Activated CD8-positive, alpha-beta T cell treated with anti-CD3 and anti-CD28 coated beads, Interleukin-2, amount 10 ng/mL, durations not matched to agents 7 days and 5 days (primary cell): Measurements from ENCODE around the gene ZNF583. TPM values are rescaled to one million over a fixed set of nuclear protein-coding genes. Genes with fewer than 3 reads are reported as not detected.

Source experiments
- total RNA-seq, 2 experiments: library from RNA; stranded (reverse); gene quantifications; one replicate each; pipeline ENCODE4 v1.2.3, GENCODE V29; 2021

ZNF583 gene
- total RNA-seq, 2 experiments from 2014 or later: 4.3 to 4.6 TPM

Other genes starting within 250 kb of the ZNF583 start
- not detected for gene GALP, start 228.3 kb upstream of the ZNF583 start, total RNA-seq
- not detected for gene ZSCAN5B, start 206.5 kb upstream of the ZNF583 start, total RNA-seq
- gene ZSCAN5C, start 202.1 kb upstream of the ZNF583 start, total RNA-seq: not detected
- 1 to 10 TPM; 2.3 to 2.9 TPM for gene EDDM13, start 131.6 kb upstream of the ZNF583 start, total RNA-seq
- 10 to 100 TPM in 1 of 2 experiments, 1 to 10 TPM in 1; 8.2 to 12.1 TPM for gene ZSCAN5A, start 89.5 kb upstream of the ZNF583 start, total RNA-seq
- gene ZNF582, start 10.8 kb upstream of the ZNF583 start, total RNA-seq: 1 to 10 TPM; 2.8 to 3.3 TPM
- gene ZNF667, start 73.0 kb downstream of the ZNF583 start, total RNA-seq: 1 to 10 TPM in 1 of 2 experiments, under 1 TPM in 1; 0.71 to 1.1 TPM
- 1 to 10 TPM in 1 of 2 experiments, under 1 TPM in 1; 0.95 to 1.8 TPM for gene ZNF471, start 103.5 kb downstream of the ZNF583 start, total RNA-seq
- gene ZFP28, start 134.6 kb downstream of the ZNF583 start, total RNA-seq: 1 to 10 TPM; 6.4 to 6.6 TPM
- gene ZNF470, start 163.1 kb downstream of the ZNF583 start, total RNA-seq: 1 to 10 TPM; 4.8 to 6.4 TPM
- 1 to 10 TPM; 6.5 to 7.1 TPM for gene ZNF71, start 191.0 kb downstream of the ZNF583 start, total RNA-seq
- under 1 TPM in 1 of 2 experiments, not detected in 1; 0.31 TPM for gene SMIM17, start 238.8 kb downstream of the ZNF583 start, total RNA-seq